Measurements from ENCODE around the gene PPM1N.

PPM1N gene

DNA sequence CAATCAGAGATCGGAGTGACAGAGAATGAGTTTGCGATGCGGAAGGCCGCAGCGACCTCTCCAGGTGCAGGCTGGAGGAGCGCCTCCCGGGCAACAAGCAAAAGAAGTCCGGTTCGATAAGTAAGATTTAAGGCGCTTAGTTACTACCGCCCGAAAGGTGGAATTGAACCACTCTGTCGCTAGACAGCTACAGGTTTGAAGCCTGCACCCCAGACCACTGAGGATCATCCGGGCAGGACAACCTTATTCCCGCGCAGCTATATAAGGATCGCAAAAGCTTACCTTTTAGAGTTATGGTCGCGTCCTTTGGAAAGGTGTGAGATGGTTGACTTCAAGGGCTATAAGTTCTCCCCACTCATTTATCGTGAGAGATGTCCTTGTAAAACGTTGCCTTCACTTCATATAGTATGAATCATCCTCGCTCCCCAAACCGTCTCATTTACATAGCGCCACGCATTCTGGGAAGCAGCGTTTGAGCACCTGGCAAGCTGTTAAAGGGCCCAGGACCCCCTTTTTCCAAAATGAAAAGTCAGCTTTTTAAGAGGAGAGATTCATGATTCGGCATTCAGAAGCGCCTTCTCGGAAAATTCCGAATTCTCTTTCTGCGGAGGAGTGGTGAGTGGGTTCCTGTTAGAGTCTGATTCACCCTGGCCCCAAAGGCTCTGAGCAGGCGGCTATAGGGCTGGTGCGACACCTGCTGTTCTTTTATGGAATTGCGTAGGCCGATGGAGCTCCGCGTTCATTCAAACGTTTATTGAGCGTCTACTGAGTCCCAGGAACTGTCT is 19.6 kb upstream of the PPM1N start:
- Histone ChIP-seq H3K4me1 (peaks cover 0 to 12% (median 8%) of the 10 kb centered on the region in 4 donors), H3K36me3 (no peaks in the 10 kb centered on the region), H3K27ac (peak overlapping the region; percentile 94 to 98), H3K9me3 (no peaks in the 10 kb centered on the region), H3K4me3 (peak overlapping the region; percentile 51 to 55), H3K27me3 (no peaks in the 10 kb centered on the region)
- TF ChIP-seq, protein P1, sequence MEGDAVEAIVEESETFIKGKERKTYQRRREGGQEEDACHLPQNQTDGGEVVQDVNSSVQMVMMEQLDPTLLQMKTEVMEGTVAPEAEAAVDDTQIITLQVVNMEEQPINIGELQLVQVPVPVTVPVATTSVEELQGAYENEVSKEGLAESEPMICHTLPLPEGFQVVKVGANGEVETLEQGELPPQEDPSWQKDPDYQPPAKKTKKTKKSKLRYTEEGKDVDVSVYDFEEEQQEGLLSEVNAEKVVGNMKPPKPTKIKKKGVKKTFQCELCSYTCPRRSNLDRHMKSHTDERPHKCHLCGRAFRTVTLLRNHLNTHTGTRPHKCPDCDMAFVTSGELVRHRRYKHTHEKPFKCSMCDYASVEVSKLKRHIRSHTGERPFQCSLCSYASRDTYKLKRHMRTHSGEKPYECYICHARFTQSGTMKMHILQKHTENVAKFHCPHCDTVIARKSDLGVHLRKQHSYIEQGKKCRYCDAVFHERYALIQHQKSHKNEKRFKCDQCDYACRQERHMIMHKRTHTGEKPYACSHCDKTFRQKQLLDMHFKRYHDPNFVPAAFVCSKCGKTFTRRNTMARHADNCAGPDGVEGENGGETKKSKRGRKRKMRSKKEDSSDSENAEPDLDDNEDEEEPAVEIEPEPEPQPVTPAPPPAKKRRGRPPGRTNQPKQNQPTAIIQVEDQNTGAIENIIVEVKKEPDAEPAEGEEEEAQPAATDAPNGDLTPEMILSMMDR (IDR thresholded peaks at IDR 0.05): peak; percentile 95 to 98
- DNase-seq: peak; percentile 77 to 89
- intact Hi-C loops (cut with DNase I; ENCODE audit: low total_unique reads): loop anchor here (2.0 kb wide), 1 partner anchor 40 kb away; no protein-coding TSS in a partner anchor

DNA sequence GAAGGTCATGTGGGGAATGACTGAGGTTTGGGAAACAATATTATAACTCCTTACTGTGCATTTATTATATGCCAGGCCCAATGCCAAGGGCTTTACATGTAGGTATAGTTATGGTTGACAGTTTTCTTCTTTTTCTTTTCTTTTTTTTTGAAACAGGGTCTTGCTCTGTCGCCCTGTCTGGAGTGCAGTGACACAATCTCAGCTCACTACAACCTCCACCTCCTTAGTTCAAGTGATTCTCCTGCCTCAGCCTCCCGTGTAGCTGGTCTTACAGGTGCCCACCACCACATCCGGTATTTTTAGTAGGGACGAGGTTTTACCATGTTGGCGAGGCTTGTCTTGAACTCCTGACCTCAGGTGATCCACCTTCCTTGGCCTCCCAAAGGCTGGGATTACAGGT is 15.2 kb upstream of the PPM1N start:
- intact Hi-C loops (cut with DNase I; ENCODE audit: low total_unique reads): no loop called here
- Histone ChIP-seq H3K27me3 (no peaks in the 10 kb centered on the region), H3K4me1 (peaks cover 0 to 9% (median 7%) of the 10 kb centered on the region in 4 donors), H3K27ac (no peak overlapping the region), H3K36me3 (no peaks in the 10 kb centered on the region), H3K4me3 (no peak overlapping the region), H3K9me3 (no peaks in the 10 kb centered on the region)
- TF ChIP-seq, protein P1 (IDR thresholded peaks at IDR 0.05): no peak
- DNase-seq: no peak

DNA sequence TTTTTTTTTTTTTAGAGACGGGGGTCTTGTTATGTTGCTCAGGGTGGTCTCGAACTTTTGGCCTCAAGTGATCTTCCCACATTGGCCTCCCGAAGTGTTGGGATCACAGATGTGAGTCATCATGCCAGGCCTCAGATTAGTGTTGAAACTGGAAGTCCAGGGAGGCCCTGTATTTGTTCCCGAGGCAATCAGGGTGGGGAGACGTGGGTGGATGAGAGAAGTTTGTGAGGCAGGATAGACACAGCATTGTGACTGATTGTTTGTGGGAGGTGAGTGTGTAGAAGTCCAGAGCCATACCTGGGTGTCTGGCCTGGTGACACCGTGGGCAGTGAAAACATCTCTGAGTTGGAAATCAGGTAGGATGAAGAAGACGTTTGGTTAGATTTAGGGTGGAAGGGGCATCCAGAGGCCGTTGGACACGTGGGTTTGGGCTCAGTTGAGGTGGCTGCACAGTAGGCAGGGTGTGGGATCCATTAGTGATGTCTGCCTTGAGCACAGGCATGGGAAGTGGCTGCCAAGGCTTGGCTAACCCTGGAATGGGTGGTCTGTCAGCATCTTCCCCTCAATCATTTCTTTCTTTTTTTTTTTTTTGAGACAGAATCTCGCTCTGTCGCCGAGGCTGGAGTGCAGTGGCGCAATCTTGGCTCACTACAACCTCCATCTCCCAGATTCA is 13.8 kb upstream of the PPM1N start:
- TF ChIP-seq, protein P1 (IDR thresholded peaks at IDR 0.05): no peak
- peaks cover 0 to 7% (median 5%) of the 10 kb centered on the region in 4 donors for H3K4me1 ChIP-seq
- no peaks in the 10 kb centered on the region for H3K36me3 ChIP-seq
- H3K27me3 ChIP-seq: no peaks in the 10 kb centered on the region
- no peak for DNase-seq
- H3K4me3 ChIP-seq: no peak overlapping the region
- H3K27ac ChIP-seq: no peak overlapping the region
- no peaks in the 10 kb centered on the region for H3K9me3 ChIP-seq
- intact Hi-C loops (cut with DNase I; ENCODE audit: low total_unique reads): no loop called here

DNA sequence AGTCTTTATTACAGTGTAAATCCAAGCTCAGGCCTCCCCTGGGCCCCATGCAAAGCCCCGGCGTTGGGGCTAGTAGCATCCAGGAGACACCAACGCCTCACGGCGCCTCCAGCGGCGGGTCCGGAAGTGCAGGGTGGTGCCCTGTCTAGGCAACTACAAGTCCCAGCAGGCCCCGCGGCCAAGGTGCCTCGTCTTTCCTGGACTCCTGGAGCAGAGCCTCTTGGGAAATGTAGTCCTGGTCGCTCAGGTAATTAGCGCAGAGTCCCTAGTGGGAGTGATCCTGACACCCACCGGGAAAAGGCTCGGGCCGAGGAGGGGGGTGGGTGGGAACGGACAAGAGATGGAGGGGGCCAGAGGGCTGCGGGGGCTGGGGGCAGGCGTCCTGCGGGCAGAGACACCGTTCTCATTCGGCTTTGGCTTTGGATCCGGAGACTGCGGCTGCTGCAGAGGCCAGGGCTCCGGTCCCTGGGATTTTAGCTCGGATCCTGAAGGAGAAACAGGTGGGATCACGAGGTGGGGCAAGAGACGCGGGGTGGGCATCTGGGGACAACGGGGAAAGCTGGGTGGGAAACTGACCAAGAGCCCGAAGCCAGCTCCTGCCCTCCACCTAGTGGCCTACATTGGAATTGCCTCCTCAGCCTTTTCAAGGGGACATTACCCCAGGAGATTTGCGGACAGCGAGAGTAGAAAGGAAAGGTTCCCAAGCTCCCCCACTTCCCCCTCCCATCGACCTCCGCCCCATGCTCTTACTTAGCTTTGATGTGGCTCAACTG is 12.8 kb upstream of the PPM1N start:
- no peaks in the 10 kb centered on the region for H3K36me3 ChIP-seq
- peak overlapping the region; percentile 78 to 82 for H3K27ac ChIP-seq
- DNase-seq: peak; percentile 98 to 100
- no peaks in the 10 kb centered on the region for H3K27me3 ChIP-seq
- intact Hi-C loops (cut with DNase I; ENCODE audit: low total_unique reads): no loop called here
- TF ChIP-seq, protein P1 (IDR thresholded peaks at IDR 0.05): peak; percentile 79 to 84
- H3K4me3 ChIP-seq: peak overlapping the region; percentile 59 to 68
- peaks cover 0 to 7% (median 5%) of the 10 kb centered on the region in 4 donors for H3K4me1 ChIP-seq
- no peaks in the 10 kb centered on the region for H3K9me3 ChIP-seq

DNA sequence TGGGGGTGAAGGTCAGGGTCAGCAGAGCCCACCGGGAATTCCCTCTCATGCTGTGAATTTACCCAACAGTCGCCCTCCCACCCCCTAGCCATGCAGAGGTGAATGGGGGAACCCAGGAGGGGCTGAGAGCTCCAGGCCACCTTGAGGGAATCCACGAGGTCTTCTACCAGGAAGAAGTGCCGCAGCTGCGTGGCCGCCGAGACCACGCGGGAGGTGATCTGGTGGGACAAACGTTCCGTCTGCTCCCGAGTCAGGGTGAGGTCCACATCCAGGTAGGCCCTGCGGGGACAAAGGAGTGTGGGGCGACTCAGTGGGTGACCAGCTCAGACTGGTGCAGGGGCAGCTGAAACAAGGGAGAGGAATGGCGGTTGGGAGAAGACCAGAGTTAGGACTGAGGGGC is 9.5 kb upstream of the PPM1N start:
- no peak for DNase-seq
- intact Hi-C loops (cut with DNase I; ENCODE audit: low total_unique reads): no loop called here

More for the DNA sequence above, 9.5 kb upstream of the PPM1N start:
- Histone ChIP-seq H3K4me3 (no peak overlapping the region), H3K36me3 (no peaks in the 10 kb centered on the region), H3K27me3 (no peaks in the 10 kb centered on the region), H3K27ac (no peak overlapping the region), H3K4me1 (peaks cover 0 to 22% (median 9%) of the 10 kb centered on the region in 4 donors), H3K9me3 (no peaks in the 10 kb centered on the region)
- TF ChIP-seq, protein P1 (IDR thresholded peaks at IDR 0.05): no peak

Measured in tibial artery (tissue), 4 donors.